Esophagus mucosa (tissue), 1 donor: ENCODE measurements around the gene SPINK5. TPM values are rescaled to one million over a fixed set of nuclear protein-coding genes. Genes with fewer than 3 reads are reported as not detected.
"Not testable (repeated sequence)": the region's sequence is repeated elsewhere in the genome, so short reads cannot be mapped to it uniquely, and the experiment has no call there.

Source experiments
- ATAC-seq: fragments of 200-7000 bp; cut with Tn5 transposase; one replicate; pipeline ENCODE4 v1.9.1; 2020
- total RNA-seq: library from RNA; stranded (reverse); gene quantifications from one replicate; pipeline ENCODE4 v1.2.4, GENCODE V29; 2023
- donor health status: DM: yes; HTN: yes; CAD: no.

Gene SPINK5
- 509 TPM for total RNA-seq

GRCh38 chr5:148063861-148064260 is at the start of gene SPINK5:
TSS of gene SPINK5 (plus strand) at chr5:148063980. CDS start at chr5:148064045, 65 bp downstream.
- ATAC-seq, result peak; percentile 96

GRCh38 chr5:148014276-148014675 is 49.5 kb upstream of the SPINK5 start:
- ATAC-seq, result peak; percentile 96

- no peak for ATAC-seq
Observed at GRCh38 chr5:148020257-148020988, 43.4 kb upstream of the SPINK5 start.

- ATAC-seq, result no peak
Observed at GRCh38 chr5:148027505-148027904, 36.3 kb upstream of the SPINK5 start.

- no peak for ATAC-seq
Observed at GRCh38 chr5:148029131-148029530, 34.6 kb upstream of the SPINK5 start.

GRCh38 chr5:148033134-148033533 is 30.6 kb upstream of the SPINK5 start:
- peak; percentile 97 for ATAC-seq

GRCh38 chr5:148035676-148036075 is 28.1 kb upstream of the SPINK5 start:
- no peak for ATAC-seq

- peak; percentile 94 for ATAC-seq
Observed at GRCh38 chr5:148042881-148043280, 20.9 kb upstream of the SPINK5 start.

- ATAC-seq, result peak; percentile 85
Observed at GRCh38 chr5:148043705-148044104, 20.1 kb upstream of the SPINK5 start.

- ATAC-seq, result not testable (repeated sequence)
Observed at GRCh38 chr5:148055160-148055559, 8.6 kb upstream of the SPINK5 start.

GRCh38 chr5:148060309-148060708 is 3.5 kb upstream of the SPINK5 start:
- ATAC-seq, result no peak

- no peak for ATAC-seq
Observed at GRCh38 chr5:148060881-148061280, 2.9 kb upstream of the SPINK5 start.

- peak; percentile 91 for ATAC-seq
Observed at GRCh38 chr5:148070621-148071020, 6.8 kb downstream of the SPINK5 start.

GRCh38 chr5:148072207-148072606 is 8.4 kb downstream of the SPINK5 start:
- peak; percentile 75 for ATAC-seq

- ATAC-seq, result no peak
Observed at GRCh38 chr5:148075529-148075928, 11.7 kb downstream of the SPINK5 start.

GRCh38 chr5:148083203-148083602 is 19.4 kb downstream of the SPINK5 start:
- no peak for ATAC-seq

GRCh38 chr5:148084269-148084668 is 20.5 kb downstream of the SPINK5 start:
- ATAC-seq, result no peak

GRCh38 chr5:148085310-148085709 is 21.5 kb downstream of the SPINK5 start:
- ATAC-seq, result peak; percentile 23

- peak; percentile 46 for ATAC-seq
Observed at GRCh38 chr5:148085977-148086705, 22.4 kb downstream of the SPINK5 start.

- peak; percentile 31 for ATAC-seq
Observed at GRCh38 chr5:148090146-148090772, 26.5 kb downstream of the SPINK5 start.

GRCh38 chr5:148090773-148091250 is 27.0 kb downstream of the SPINK5 start:
- peak; percentile 84 for ATAC-seq

GRCh38 chr5:148091991-148092964 is 28.5 kb downstream of the SPINK5 start:
- ATAC-seq, result no peak
